Chondrocyte (in vitro differentiated cells): ENCODE data around the gene SAE1. TPM values are rescaled to one million over a fixed set of nuclear protein-coding genes. Genes with fewer than 3 reads are reported as not detected.

Experiments
- DNase-seq: peaks from one replicate; pipeline ENCODE4 v3.0.0; 2021; ENCODE audit warnings: mixed read lengths, low spot score
- H3K27ac Mint-ChIP-seq: one replicate; pipeline ENCODE4 v1.8.0; 2021; ENCODE audit warnings: mild to moderate bottlenecking, moderate library complexity, mixed read lengths; ENCODE audit not compliant: unreplicated experiment
- H3K27me3 Mint-ChIP-seq: 2 replicates; pipeline ENCODE4 v1.8.0; 2021; ENCODE audit warnings: low read depth, mixed read lengths
- H3K36me3 Mint-ChIP-seq: 2 replicates; pipeline ENCODE4 v1.8.0; 2021; ENCODE audit warnings: low read depth, mixed read lengths
- H3K4me1 Mint-ChIP-seq: 2 replicates; pipeline ENCODE4 v1.8.0; 2021; ENCODE audit warnings: low read depth, mild to moderate bottlenecking, mixed read lengths
- H3K4me3 Mint-ChIP-seq: one replicate; pipeline ENCODE4 v1.8.0; 2021; ENCODE audit warnings: mild to moderate bottlenecking, moderate library complexity, mixed read lengths; ENCODE audit not compliant: unreplicated experiment
- H3K9me3 Mint-ChIP-seq: 2 replicates; pipeline ENCODE4 v1.8.0; 2021; ENCODE audit warnings: low read depth, mixed read lengths
- total RNA-seq: library from RNA; stranded (reverse); gene quantifications from 3 replicates; pipeline ENCODE4 v1.2.1, GENCODE V29; 2021
- TF ChIP-seq, protein P1 (sequence below): fragments of 200-600 bp; sonication (generic); IDR thresholded peaks from 2 replicates; pipeline ENCODE4 v1.5.0; 2021; ENCODE audit warnings: antibody characterized with exemption, mild to moderate bottlenecking, moderate library complexity

SAE1 gene
- total RNA-seq, 1 donor from 2014 or later = 91.2 TPM

DNA sequence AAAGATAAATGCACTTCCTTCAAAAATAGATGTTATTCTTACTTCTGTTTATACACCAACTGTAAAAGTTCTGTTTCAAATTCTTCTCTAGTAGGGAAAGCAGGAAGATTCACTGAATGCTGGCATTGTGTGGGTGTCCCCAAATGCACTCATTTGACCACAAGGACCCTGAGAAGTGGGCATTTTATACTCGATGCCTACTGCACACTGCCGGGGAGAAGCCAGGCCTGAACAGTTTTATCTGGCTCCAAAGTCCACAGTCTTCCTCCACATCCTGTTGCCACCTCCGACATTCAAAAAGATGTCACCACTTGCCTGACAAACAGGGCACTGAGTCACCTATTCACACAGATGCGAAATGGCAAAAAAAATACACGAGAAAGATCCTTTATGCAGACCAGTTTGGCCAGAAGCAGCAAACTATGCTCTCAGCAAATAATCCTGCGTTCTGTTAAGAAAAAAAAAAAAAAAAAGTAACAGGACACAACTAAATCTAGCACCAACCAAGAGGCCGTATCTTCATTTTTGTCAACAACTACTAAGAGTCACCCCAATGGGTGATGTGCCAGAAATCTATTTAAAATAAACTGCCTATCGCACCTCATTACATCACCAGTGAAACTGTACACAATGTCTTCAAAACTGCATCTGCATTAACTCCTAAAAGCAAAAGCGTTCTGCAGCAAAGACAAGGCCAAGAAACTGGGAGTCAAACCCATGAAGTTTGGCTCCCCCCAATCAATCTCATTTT, 23.3 kb upstream of the SAE1 start:
- no peak overlapping the region for H3K4me3 Mint-ChIP-seq
- DNase-seq = peak; percentile 10
- H3K9me3 Mint-ChIP-seq = no peaks in the 10 kb centered on the region
- H3K36me3 Mint-ChIP-seq = peaks cover 14% of the 10 kb centered on the region
- H3K27me3 Mint-ChIP-seq = no peaks in the 10 kb centered on the region
- H3K4me1 Mint-ChIP-seq = peaks cover 56% of the 10 kb centered on the region
- TF ChIP-seq, protein P1, sequence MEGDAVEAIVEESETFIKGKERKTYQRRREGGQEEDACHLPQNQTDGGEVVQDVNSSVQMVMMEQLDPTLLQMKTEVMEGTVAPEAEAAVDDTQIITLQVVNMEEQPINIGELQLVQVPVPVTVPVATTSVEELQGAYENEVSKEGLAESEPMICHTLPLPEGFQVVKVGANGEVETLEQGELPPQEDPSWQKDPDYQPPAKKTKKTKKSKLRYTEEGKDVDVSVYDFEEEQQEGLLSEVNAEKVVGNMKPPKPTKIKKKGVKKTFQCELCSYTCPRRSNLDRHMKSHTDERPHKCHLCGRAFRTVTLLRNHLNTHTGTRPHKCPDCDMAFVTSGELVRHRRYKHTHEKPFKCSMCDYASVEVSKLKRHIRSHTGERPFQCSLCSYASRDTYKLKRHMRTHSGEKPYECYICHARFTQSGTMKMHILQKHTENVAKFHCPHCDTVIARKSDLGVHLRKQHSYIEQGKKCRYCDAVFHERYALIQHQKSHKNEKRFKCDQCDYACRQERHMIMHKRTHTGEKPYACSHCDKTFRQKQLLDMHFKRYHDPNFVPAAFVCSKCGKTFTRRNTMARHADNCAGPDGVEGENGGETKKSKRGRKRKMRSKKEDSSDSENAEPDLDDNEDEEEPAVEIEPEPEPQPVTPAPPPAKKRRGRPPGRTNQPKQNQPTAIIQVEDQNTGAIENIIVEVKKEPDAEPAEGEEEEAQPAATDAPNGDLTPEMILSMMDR = no peak
- H3K27ac Mint-ChIP-seq = peak overlapping the region; percentile 98

DNA sequence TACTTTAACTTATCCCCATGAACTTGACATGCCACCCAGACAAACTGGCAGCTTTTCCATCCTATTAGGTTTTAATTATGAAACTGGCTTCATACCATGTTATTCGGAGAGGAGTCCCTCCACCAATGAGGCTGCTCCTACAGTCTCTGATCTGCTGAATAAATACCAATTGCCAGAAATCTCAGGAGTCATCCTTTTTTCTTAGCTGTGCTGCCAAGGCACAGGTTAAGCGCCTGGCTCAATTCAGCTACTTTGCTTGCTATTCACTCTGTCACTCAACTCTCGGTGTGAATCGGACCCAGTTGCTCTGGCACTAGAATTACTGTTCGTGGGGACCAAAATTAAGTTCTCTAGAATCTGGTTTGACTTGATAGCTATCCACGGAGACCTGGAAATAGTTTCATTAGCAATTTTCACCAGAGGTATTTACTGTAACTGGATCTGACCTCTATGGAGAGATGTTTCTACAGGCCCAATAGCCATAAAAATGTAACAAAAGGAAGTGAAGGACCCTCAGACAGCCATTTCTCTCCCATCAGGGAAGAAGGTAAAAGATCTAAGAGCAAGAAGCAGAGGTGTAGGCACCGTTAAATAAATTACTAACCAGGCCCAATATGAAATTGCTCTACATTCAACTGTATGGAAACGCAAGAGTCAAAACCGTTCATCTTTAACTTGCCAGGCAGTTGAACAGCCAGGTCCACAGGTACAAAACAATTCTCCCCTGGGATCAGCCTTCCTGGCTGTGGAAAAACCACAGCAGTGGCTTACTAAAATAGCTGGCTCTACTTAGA, 22.5 kb upstream of the SAE1 start:
- Mint-ChIP-seq H3K36me3 (peaks cover 14% of the 10 kb centered on the region), H3K4me3 (no peak overlapping the region), H3K9me3 (no peaks in the 10 kb centered on the region), H3K4me1 (peaks cover 49% of the 10 kb centered on the region), H3K27ac (peak overlapping the region; percentile 98), H3K27me3 (no peaks in the 10 kb centered on the region)
- TF ChIP-seq, protein P1 = no peak
- peak; percentile 14 for DNase-seq

DNA sequence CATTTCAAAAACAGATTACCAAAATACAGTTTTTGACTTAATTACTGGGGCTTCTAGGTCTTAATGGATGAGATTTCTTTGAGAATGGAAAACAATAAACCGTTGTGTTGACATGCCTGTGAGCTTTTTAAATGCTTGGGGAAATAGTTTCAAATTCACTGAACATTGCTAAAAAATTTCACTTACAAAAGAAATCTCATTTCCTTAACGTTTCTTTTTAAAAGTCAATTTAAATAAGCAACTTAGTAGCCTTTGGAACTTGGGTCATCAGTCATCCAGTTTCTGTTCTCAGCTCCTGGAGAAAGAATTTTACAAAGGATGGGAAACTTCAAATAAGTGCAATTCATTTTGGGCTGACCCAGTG, 21.5 kb upstream of the SAE1 start:
- no peak for DNase-seq
- H3K9me3 Mint-ChIP-seq = no peaks in the 10 kb centered on the region
- no peaks in the 10 kb centered on the region for H3K27me3 Mint-ChIP-seq
- H3K36me3 Mint-ChIP-seq = peaks cover 14% of the 10 kb centered on the region
- peak overlapping the region; percentile 98 for H3K27ac Mint-ChIP-seq
- H3K4me3 Mint-ChIP-seq = peak overlapping the region; percentile 96
- peaks cover 58% of the 10 kb centered on the region for H3K4me1 Mint-ChIP-seq
- TF ChIP-seq, protein P1 = no peak

DNA sequence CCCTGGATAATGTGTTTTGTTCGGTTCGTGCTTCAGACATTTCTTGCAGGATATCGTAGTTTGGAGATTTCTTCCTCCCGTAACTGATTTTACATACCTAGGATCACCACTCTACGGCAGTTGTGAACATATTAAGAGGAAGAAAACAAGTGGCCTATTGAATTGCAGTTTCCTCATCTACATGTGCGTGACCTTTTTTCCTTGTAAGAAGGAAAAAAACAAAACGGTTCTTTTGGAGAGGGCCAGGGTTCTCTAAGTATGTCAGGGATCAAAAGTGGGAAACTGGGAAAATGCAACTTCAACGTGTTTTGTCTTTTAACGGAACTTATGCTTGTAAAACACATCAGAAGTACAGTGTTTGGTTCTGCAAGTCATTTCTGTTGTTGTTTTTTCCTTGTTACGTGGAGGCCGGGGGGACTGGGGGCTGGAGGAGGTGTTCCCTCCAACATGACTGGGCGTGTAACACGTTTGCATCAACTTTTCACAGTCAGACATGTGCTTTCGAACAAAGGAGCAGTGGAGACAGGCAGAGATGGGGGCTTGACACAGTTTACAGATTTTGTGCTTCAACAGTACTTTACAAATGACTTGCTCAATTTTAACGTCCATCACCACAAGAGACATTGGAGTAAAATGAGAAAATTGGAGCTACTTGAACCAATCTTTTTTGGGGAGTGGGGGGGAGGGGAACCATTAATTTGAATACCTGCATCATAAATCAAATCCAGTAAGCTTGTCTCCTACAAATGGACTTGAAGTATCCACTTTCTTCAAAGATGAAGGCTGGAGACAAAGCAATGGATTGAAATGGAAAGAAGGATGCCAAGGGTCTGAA, 20.9 kb upstream of the SAE1 start:
- H3K27me3 Mint-ChIP-seq = no peaks in the 10 kb centered on the region
- peak overlapping the region; percentile 98 for H3K27ac Mint-ChIP-seq
- TF ChIP-seq, protein P1 = no peak
- no peak for DNase-seq
- H3K36me3 Mint-ChIP-seq = peaks cover 14% of the 10 kb centered on the region
- H3K9me3 Mint-ChIP-seq = no peaks in the 10 kb centered on the region
- peaks cover 59% of the 10 kb centered on the region for H3K4me1 Mint-ChIP-seq
- H3K4me3 Mint-ChIP-seq = peak overlapping the region; percentile 96

DNA sequence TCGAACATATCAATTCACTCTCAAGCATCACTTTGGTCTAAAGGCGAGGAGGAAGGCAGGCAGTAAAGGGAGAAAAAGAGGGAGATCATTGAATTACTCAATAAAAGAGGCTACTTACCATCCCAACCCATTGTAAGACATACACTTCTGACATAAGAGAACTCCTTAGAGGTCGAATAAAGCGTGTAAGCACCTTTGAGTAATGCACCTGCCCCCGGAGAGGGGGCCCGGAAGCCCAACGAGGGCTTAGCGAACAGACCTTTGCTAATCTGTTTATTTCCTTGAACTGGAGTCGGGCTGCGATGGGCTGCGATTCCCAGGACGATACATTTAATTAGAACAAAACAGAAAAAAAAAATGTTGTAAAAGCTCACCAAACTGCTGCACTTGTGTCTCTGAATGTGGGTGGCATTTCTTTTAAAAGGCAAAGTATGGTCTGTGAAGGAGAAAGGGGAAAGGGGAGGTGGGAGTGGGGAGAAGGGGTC, 20.1 kb upstream of the SAE1 start:
- H3K27me3 Mint-ChIP-seq = no peaks in the 10 kb centered on the region
- peak overlapping the region; percentile 96 for H3K4me3 Mint-ChIP-seq
- peaks cover 14% of the 10 kb centered on the region for H3K36me3 Mint-ChIP-seq
- H3K4me1 Mint-ChIP-seq = peaks cover 58% of the 10 kb centered on the region
- TF ChIP-seq, protein P1 = no peak
- no peaks in the 10 kb centered on the region for H3K9me3 Mint-ChIP-seq
- H3K27ac Mint-ChIP-seq = peak overlapping the region; percentile 98
- no peak for DNase-seq
